Kidney (tissue), 14 donors: Measurements from ENCODE around the gene CLEC4F. TPM values are rescaled to one million over a fixed set of nuclear protein-coding genes. Genes with fewer than 3 reads are reported as not detected.

Experiments used
- DNase-seq, 5 donors: peaks; one replicate each; pipeline ENCODE4 v3.0.0-alpha.2; 2013 to 2020
- FAIRE-seq: peaks from 2 replicates; lab custom pipeline; 2012; peaks lifted over from hg19 to GRCh38; lab: Jason Lieb, UNC
- H3K27ac ChIP-seq, 2 donors: one replicate each; pipeline ENCODE4 v1.7.0; 2013; ENCODE audit warnings: low read depth in 2 of 2, low read length in 2 of 2, inconsistent platforms in 1 of 2
- H3K27me3 ChIP-seq: one replicate; pipeline ENCODE4 v1.7.1; 2013; ENCODE audit warnings: low read length, inconsistent platforms; ENCODE audit not compliant: control insufficient read depth, insufficient read depth
- H3K36me3 ChIP-seq, 3 donors: one replicate each; pipeline versions ENCODE4 v1.7.0 to v1.7.1; 2013; ENCODE audit warnings: low read length in 3 of 3, control low read depth in 1 of 3, inconsistent platforms in 1 of 3; ENCODE audit not compliant: insufficient read depth in 3 of 3, control insufficient read depth in 2 of 3
- H3K4me1 ChIP-seq, 3 donors: one replicate each; pipeline versions ENCODE4 v1.7.0 to v1.7.1; 2013; ENCODE audit warnings: low read length in 3 of 3, inconsistent platforms in 1 of 3, low read depth in 1 of 3; ENCODE audit not compliant: control insufficient read depth in 2 of 3, insufficient read depth in 2 of 3
- H3K4me3 ChIP-seq, 3 donors: one replicate each; pipeline versions ENCODE4 v1.7.0 to v1.8.1; 2013; ENCODE audit warnings: low read length in 3 of 3, control low read depth in 1 of 3, inconsistent platforms in 1 of 3
- H3K9ac ChIP-seq, 3 donors: one replicate each; pipeline versions ENCODE4 v1.7.0 to v1.7.1; 2013; ENCODE audit warnings: low read length in 3 of 3, control low read depth in 1 of 3, inconsistent platforms in 1 of 3
- H3K9me3 ChIP-seq, 3 donors: one replicate each; pipeline versions ENCODE4 v1.7.0 to v1.7.1; 2013; ENCODE audit warnings: low read length in 3 of 3, control low read depth in 1 of 3, inconsistent platforms in 1 of 3; ENCODE audit not compliant: control insufficient read depth in 2 of 3, insufficient read depth in 1 of 3
- intact Hi-C: fragments of 100-400 bp; cut with DNase I; formaldehyde crosslinking; loops from one replicate; pipeline ENCODE4 v1.11.1; 2022
- polyA plus RNA-seq: library from polyadenylated mRNA; stranded (reverse); fragments of 350-450 nt; fragmentation: Illumina TruSeq; extraction: RNeasy Lipid Tissue Mini Kit (QIAGEN cat#74804); gene quantifications from one replicate; pipeline ENCODE4 v1.2.3, GENCODE V29; 2014; ENCODE audit warnings: low read depth, low replicate concordance; ENCODE audit not compliant: insufficient read depth
- total RNA-seq: library from RNA; stranded (reverse); fragmentation: NEBNext Ultra II Directional; extraction: Animal tissue kit (Norgen Biotek cat#: 25700); gene quantifications from one replicate; pipeline ENCODE4 v1.2.1, GENCODE V29; 2021
- TF ChIP-seq, protein P1 (sequence below): IDR thresholded peaks from 3 replicates; pipeline ENCODE4 v1.5.1; 2012; ENCODE audit warnings: mild to moderate bottlenecking, moderate library complexity, borderline replicate concordance; ENCODE audit not compliant: insufficient read depth; ENCODE audit errors: extremely low read depth
- donor health status: control.
- donor health status: control.
- donor health status: control.
- donor health status: control.
- donor health status: control.
- donor health status: DM: yes; HTN: yes; CAD: no.
- donor health status: Normal renal cell carcinoma (clear cell type).

Gene CLEC4F
- total and polyA plus RNA-seq, 2 donors from 2014 or later, result 0.72 TPM; not detected in 1

- Histone ChIP-seq H3K4me1 (no peaks in the 10 kb centered on the region), H3K27ac (no peak overlapping the region), H3K27me3 (no peaks in the 10 kb centered on the region), H3K9me3 (no peaks in the 10 kb centered on the region), H3K9ac (no peak overlapping the region), H3K36me3 (no peaks in the 10 kb centered on the region), H3K4me3 (no peak overlapping the region)
- FAIRE-seq (no peak), DNase-seq (no peak)
- TF ChIP-seq, protein P1, sequence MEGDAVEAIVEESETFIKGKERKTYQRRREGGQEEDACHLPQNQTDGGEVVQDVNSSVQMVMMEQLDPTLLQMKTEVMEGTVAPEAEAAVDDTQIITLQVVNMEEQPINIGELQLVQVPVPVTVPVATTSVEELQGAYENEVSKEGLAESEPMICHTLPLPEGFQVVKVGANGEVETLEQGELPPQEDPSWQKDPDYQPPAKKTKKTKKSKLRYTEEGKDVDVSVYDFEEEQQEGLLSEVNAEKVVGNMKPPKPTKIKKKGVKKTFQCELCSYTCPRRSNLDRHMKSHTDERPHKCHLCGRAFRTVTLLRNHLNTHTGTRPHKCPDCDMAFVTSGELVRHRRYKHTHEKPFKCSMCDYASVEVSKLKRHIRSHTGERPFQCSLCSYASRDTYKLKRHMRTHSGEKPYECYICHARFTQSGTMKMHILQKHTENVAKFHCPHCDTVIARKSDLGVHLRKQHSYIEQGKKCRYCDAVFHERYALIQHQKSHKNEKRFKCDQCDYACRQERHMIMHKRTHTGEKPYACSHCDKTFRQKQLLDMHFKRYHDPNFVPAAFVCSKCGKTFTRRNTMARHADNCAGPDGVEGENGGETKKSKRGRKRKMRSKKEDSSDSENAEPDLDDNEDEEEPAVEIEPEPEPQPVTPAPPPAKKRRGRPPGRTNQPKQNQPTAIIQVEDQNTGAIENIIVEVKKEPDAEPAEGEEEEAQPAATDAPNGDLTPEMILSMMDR, result no peak
- intact Hi-C loops, result no loop called here
These were observed 12.6 kb downstream of the CLEC4F start for GRCh38 chr2:70807828-70808118.

GRCh38 chr2:70807102-70807827 lies 13.1 kb downstream of the CLEC4F start:
- Histone ChIP-seq H3K27me3 (no peaks in the 10 kb centered on the region), H3K9ac (no peak overlapping the region), H3K36me3 (no peaks in the 10 kb centered on the region), H3K27ac (no peak overlapping the region), H3K9me3 (no peaks in the 10 kb centered on the region), H3K4me1 (no peaks in the 10 kb centered on the region), H3K4me3 (no peak overlapping the region)
- FAIRE-seq, result no peak
- TF ChIP-seq, protein P1, result no peak
- intact Hi-C loops, result no loop called here
- DNase-seq, result no peak

GRCh38 chr2:70806620-70807019 lies 13.8 kb downstream of the CLEC4F start:
- FAIRE-seq (no peak), DNase-seq (no peak)
- H3K4me3 ChIP-seq, result no peak overlapping the region
- no peaks in the 10 kb centered on the region for H3K27me3 ChIP-seq
- H3K4me1 ChIP-seq, result no peaks in the 10 kb centered on the region
- H3K27ac ChIP-seq, result no peak overlapping the region
- H3K9me3 ChIP-seq, result no peaks in the 10 kb centered on the region
- TF ChIP-seq, protein P1, result no peak
- H3K36me3 ChIP-seq, result no peaks in the 10 kb centered on the region
- no peak overlapping the region for H3K9ac ChIP-seq
- intact Hi-C loops, result no loop called here

- Histone ChIP-seq H3K9me3 (peaks cover 0 to 2% (median 0%) of the 10 kb centered on the region in 3 donors), H3K27ac (no peak overlapping the region), H3K27me3 (no peaks in the 10 kb centered on the region), H3K4me1 (no peaks in the 10 kb centered on the region), H3K4me3 (no peak overlapping the region), H3K9ac (no peak overlapping the region), H3K36me3 (no peaks in the 10 kb centered on the region)
- FAIRE-seq (no peak), DNase-seq (no peak)
- intact Hi-C loops, result no loop called here
- TF ChIP-seq, protein P1, result no peak
These were observed 14.4 kb downstream of the CLEC4F start for GRCh38 chr2:70806013-70806412.
